ENCODE results near the gene CBLL1. TPM values are rescaled to one million over a fixed set of nuclear protein-coding genes. Genes with fewer than 3 reads are reported as not detected.

CBLL1 gene
- total RNA-seq, 2 donors from 2014 or later, result 19.3 to 31.9 TPM

GRCh38 chr7:107746006-107746405 lies 2.1 kb downstream of the CBLL1 start:
- TF ChIP-seq CTCF (IDR thresholded peaks at IDR 0.05), result no peak
- Histone ChIP-seq H3K4me3 (no peak overlapping the region), H3K36me3 (peaks cover 18% of the 10 kb centered on the region), H3K27ac (no peak overlapping the region), H3K27me3 (no peaks in the 10 kb centered on the region), H3K4me1 (peaks cover 0 to 25% of the 10 kb centered on the region in 2 donors), H3K9me3 (no peaks in the 10 kb centered on the region)
- DNase-seq (ENCODE audit: low spot score), result no peak

GRCh38 chr7:107751113-107751512 lies 7.2 kb downstream of the CBLL1 start:
- H3K4me3 ChIP-seq, result no peak overlapping the region
- no peak for DNase-seq (ENCODE audit: low spot score)
- no peaks in the 10 kb centered on the region for H3K27me3 ChIP-seq
- peaks cover 59% of the 10 kb centered on the region for H3K36me3 ChIP-seq
- H3K4me1 ChIP-seq, result peaks cover 0 to 1% of the 10 kb centered on the region in 2 donors
- TF ChIP-seq CTCF (IDR thresholded peaks at IDR 0.05), result no peak
- no peaks in the 10 kb centered on the region for H3K9me3 ChIP-seq
- H3K27ac ChIP-seq, result no peak overlapping the region

GRCh38 chr7:107754642-107755041 lies 10.7 kb downstream of the CBLL1 start:
- TF ChIP-seq CTCF (IDR thresholded peaks at IDR 0.05), result no peak
- no peaks in the 10 kb centered on the region for H3K9me3 ChIP-seq

GRCh38 chr7:107758667-107759066 lies 14.7 kb downstream of the CBLL1 start:
- no peak overlapping the region for H3K27ac ChIP-seq
- DNase-seq (ENCODE audit: low spot score), result no peak
- H3K4me3 ChIP-seq, result no peak overlapping the region
- TF ChIP-seq CTCF (IDR thresholded peaks at IDR 0.05), result no peak
- H3K9me3 ChIP-seq, result no peaks in the 10 kb centered on the region
- peaks cover 58% of the 10 kb centered on the region for H3K36me3 ChIP-seq
- H3K27me3 ChIP-seq, result no peaks in the 10 kb centered on the region
- H3K4me1 ChIP-seq, result no peaks in the 10 kb centered on the region

More at GRCh38 chr7:107754642-107755041, 10.7 kb downstream of the CBLL1 start:
- H3K4me3 ChIP-seq, result no peak overlapping the region
- no peaks in the 10 kb centered on the region for H3K4me1 ChIP-seq
- H3K36me3 ChIP-seq, result peaks cover 75% of the 10 kb centered on the region
- no peak for DNase-seq (ENCODE audit: low spot score)
- H3K27me3 ChIP-seq, result no peaks in the 10 kb centered on the region
- H3K27ac ChIP-seq, result no peak overlapping the region

- Histone ChIP-seq H3K27me3 (no peaks in the 10 kb centered on the region), H3K9me3 (no peaks in the 10 kb centered on the region), H3K4me1 (no peaks in the 10 kb centered on the region), H3K4me3 (no peak overlapping the region), H3K36me3 (no peaks in the 10 kb centered on the region), H3K27ac (no peak overlapping the region)
- DNase-seq (ENCODE audit: low spot score), result no peak
- no peak for TF ChIP-seq CTCF (IDR thresholded peaks at IDR 0.05)
Observed at GRCh38 chr7:107767391-107767790, 23.4 kb downstream of the CBLL1 start.

- Histone ChIP-seq H3K27me3 (no peaks in the 10 kb centered on the region), H3K27ac (no peak overlapping the region), H3K4me3 (no peak overlapping the region), H3K36me3 (no peaks in the 10 kb centered on the region), H3K4me1 (no peaks in the 10 kb centered on the region), H3K9me3 (no peaks in the 10 kb centered on the region)
- DNase-seq (ENCODE audit: low spot score), result no peak
- TF ChIP-seq CTCF (IDR thresholded peaks at IDR 0.05), result no peak
Observed at GRCh38 chr7:107768263-107768662, 24.3 kb downstream of the CBLL1 start.

Data from right atrium auricular region (tissue), 2 donors.